HG03064 (cell line): ENCODE measurements around the gene MSANTD3.

Experiments
- ATAC-seq: cut with Tn5 transposase; IDR thresholded peaks from one replicate; pipeline ENCODE4 v1.9.1; 2021; ENCODE audit warnings: low read depth; ENCODE audit not compliant: unreplicated experiment

The MSANTD3 gene

DNA sequence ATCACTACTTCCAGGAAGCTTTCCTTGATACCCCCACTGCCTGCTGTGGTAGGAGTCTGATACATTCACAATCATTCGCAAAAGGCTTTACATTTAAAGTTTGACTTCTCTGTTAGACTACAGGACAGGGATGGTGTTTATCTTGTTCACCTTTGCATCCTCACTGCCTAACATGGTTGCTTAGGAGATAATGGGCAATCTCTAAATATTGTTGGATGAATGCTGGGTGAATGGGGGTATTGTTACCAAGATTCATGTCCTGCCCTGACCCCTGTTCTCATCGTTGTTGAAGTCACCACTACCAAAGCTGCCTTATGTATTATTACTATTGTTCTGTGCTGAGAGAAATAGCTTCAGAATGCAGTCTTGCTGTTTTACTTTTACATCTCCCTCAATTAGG is 38.3 kb downstream of the MSANTD3 start:
- ATAC-seq = no peak

DNA sequence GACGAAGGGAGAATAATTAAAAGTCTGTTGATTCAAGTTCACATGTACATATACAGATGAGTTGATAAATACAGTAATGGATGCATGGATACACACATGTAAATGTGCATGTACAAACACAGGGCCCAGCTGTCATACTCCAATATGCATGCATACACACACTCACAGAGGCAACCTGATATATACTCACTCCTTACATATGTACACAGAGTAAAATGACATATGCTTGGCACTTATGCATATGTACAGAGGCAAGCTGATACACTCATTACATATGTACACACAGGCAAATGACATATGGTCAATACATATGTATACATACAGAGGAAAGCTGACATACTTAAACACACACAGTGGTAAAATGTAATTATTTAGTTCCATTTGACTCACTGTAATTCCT is 38.8 kb downstream of the MSANTD3 start:
- ATAC-seq = no peak

DNA sequence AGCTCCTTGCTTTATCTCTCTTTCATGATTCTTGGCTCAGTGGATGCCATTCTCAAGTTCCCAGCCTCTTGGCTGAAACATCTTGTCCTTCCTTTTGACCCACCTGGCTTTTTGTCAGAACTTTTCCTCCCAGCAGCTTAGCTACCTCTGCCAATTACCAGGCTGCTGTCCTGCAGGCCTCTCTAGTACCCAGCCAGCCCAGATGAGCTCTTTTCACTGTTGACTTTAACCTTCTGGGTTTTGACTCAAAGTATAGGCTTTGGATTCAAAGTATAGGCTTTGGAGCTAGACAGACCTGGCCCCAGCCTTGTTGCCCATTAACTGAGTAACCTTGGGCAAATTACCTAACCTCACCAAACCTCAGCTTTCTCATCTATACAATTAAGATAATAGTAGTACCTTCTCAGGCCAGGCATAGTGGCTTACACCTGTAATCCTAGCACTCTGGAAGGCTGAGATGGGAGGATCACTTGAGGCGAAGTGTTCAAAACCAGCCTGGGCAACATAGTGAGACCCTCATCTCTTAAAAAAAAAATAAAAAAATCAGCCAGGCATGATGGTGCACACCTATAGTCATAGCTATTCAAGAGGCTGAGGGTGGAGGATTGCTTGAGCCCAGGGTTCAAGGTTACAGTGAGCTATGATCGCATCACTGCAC is 39.4 kb downstream of the MSANTD3 start:
- ATAC-seq = no peak

DNA sequence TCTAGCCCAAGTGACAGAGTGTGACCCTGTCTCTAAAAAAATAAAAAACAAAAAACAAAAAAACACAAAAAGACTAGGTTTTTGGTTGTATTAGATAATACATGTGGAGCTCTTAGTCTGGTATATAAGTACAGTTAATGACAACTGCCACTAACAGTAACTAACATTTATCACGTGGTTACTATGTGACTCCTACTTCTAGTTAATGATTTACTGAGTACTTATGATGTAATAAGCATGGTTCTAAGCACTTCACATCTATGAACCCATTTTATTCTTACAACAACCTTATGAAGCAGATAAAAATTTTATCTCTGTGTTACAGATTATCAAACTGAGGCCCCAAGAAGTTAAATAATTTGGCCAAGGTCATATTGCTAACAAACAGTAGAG is 39.9 kb downstream of the MSANTD3 start:
- no peak for ATAC-seq

DNA sequence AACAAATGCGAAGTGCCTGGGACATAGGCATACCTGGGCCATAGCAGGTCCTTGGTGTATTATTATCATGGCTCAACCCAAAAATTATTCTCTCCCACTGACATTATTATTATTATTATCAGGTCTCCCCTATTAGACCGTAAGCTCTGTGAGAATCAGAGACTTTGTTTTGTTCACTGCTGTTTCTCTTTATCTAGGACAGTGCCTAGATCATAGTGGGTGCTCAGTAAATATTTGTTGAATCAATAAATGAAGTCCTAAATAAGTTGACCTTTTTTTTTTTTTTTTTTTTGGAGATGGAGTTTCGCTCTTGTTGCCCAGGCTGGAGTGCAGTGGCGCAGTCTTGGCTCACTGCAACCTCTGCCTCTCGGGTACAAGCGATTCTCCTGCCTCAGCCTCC is 41.1 kb downstream of the MSANTD3 start:
- no peak for ATAC-seq

DNA sequence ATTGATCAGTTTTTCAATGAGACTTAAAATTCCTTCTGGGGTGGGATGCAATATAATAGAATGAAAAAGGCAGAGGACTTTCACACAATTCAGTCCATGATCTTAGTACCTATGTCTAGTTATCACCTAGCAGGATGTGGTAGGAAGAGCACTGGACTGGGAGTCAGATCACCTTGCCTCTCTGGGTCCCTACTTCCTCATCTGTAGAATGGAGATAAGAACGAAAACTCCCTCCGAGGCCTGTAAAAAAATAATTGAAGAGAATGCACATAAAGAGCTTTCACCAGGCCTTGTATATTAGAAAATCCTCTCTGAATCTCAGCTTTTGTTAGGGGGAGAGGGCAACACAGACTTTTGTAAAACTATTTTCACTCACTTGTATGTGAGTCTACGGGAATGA is 45.3 kb downstream of the MSANTD3 start:
- ATAC-seq = no peak

DNA sequence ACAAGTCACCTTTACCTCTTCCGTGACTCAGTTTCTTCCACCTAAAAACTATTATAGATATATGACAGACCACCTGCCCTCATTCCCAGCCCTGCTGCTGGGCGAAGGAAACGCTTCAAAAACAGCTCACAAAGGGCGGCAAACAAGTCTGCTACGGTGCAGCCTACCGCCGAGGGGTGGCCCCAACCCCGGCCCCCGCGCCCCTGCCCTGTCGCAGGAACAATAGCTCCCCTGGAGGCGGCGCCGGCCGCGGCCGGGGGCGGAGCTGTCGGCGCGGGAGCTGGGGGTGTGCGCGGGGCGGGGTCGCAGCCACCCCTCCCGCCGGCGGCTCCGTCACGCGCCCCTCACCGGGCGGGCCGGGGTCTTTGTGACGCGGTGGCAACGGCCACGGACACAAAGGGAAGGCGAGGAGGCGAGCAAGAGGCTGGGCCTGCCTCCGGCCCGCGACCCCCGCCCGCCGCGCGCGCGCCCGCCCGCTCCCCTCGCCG is 45.9 kb downstream of the MSANTD3 start, which contains the start of gene TMEFF1:
Gene TMEFF1, plus strand, starts transcription at position 362 of the 488 bp plus-strand sequence. CDS start 396 bp downstream, outside the sequence.
- ATAC-seq = no peak

DNA sequence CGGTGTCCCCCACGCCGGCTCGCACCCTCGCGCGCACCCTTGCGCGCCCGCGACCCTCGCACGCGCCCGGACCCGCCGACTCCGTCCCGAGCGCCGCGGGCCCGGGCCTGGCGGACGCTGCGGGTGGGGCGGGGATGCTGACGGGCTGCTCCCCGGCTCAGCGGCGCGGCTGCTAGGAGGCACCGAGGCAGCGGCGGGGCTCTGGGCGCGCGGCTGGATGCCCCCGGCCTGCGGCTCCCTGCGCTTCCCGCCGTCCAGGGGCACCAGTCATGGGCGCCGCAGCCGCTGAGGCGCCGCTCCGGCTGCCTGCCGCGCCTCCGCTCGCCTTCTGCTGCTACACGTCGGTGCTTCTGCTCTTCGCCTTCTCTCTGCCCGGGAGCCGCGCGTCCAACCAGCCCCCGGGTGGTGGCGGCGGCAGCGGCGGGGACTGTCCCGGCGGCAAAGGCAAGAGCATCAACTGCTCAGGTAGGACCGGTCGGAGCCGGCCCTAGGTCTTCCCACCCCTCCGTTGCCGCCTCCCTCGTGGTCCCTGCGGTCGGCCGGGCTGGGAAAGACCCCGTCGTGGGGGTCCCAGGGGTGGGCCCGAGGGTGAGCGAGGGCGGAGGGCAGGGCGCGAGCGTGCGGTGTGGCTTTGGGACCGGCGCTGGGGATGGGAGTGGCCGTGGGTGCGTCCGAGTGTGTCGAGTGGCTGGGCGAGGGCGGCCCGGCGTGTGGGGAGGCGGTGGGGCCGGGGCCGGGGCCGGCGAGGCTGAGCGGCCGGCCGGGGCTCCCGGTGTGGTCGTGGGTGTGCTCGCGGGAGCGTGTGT is 46.5 kb downstream of the MSANTD3 start:
- no peak for ATAC-seq

DNA sequence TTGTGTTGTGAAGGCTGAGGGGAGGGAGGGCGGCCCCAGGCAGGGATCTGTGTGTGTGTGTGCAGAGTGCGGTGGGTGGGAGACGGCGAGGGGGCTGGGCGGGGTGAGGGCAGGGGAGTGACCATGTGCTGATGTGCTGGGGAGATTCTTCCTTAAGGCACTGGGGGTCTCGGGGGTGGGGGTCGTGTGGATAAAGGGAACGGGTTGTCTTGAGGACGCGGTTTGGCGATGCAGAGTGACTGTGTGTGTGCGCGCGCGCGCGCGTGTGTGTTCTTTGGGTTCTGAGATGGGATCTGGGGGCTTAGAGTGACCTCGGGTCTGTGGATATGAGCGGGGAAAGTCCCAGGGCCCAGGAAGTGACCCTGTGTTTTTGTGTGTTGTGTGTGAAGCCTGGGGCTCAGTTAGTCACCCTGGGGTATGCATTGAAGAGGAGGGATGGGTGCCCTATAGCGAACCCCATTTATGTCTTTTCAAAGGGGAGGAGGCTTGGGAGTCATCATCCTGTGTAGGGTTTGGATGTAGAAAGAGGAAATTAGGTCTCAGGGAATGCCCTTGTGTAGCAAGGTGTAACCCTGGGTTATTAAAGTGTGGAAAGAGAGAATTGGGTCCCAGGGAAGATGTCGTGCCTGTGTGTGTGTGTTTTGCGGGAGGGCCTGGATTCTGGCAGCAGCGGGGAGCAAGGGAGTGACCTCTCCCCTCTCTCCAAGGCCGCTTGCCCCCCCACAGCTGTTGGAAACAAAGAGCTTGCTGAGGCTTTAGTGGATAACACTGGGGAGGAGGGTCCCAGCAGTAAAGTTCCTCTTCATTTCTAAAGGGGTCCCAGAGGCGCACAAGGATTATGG is 47.4 kb downstream of the MSANTD3 start:
- no peak for ATAC-seq

DNA sequence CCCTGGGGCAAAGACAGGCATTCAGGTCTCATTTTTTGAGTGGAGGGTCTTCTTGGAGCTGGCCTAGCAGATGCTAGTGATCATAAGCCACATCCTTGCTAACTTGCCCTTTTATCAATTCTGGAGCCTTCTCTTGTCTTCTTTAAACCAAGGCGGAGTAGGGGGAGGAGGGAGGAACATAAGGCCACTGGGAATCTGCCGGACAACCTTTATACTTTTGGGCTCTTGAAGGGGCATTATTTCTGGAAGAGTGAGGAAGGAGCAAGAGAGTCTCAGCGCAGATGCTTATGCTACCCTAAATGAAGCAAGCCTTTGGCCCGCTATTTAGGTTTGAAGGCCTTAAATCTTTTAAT is 48.0 kb downstream of the MSANTD3 start:
- no peak for ATAC-seq

DNA sequence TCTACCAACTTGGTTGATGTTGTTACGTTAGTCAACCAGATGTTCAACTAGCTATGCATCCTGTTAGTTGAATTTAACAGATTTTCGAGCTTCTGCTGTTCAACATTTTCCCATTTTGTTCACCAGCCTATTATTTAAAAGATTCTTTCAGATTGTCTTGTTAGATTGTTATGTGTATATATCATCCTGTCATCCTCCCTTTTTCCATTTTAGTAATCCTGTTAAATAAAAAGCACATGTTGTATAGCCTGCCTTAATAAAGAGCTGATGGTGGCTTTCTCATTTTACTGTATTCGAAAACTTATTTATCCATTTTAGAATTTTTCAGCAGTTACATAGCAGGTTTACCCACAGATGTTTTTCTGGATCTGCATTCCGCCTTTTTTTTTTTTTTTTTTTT is 50.3 kb downstream of the MSANTD3 start:
- ATAC-seq = no peak

DNA sequence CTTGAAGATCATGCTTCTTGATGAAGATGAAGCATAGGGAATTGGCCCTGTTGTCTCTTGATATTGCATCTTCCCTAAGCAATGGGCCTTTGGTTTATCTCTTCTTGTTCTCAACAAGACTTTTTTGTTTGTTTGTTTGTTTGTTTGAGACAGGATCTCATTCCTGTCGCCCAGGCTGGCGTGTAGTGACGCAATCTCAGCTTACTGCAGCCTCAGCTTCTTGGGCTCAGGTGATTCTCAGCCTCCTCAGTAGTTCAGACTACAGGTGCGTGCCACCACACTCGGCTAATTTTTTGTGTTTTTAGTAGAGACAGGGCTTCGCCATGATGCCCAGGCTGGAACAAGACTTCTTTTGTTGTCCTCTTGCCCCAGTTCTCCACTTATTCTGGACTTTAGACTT is 51.2 kb downstream of the MSANTD3 start:
- no peak for ATAC-seq

DNA sequence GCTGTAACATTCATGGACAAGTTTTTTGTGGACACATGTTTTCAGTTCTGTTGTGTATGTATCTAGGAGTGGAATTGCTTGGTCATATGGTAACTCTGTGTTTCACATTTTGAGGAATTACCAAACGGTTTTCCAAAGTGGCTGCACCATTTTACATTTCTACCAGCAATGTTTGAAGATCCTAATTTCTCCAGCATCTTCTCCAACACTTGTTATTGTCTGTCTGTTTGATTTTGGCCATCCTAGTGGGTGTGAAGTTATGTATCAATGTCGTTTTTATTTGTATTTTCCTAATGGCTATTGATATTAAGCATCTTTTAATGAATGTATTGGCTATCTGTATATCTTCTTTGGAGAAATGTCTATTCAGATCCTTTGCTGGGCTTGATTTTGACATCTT is 52.9 kb downstream of the MSANTD3 start:
- no peak for ATAC-seq

DNA sequence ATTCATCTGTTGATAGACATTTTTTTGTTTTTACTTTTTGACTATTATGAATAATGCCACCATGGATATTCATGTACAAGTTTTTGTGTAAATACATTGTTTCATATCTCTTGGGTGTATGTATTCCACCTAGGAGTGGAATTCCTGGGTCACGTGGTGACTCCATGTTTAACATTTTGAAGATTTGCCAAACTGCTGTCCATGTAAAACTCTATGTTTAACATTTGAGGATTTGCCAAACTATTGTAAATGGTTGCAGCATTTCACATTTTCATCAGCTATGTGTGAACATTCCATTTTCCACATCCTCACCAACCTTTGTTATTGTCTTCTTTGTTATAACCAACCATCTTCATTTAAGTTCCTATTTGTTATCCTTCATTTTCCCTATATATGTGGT is 58.3 kb downstream of the MSANTD3 start:
- ATAC-seq = no peak

DNA sequence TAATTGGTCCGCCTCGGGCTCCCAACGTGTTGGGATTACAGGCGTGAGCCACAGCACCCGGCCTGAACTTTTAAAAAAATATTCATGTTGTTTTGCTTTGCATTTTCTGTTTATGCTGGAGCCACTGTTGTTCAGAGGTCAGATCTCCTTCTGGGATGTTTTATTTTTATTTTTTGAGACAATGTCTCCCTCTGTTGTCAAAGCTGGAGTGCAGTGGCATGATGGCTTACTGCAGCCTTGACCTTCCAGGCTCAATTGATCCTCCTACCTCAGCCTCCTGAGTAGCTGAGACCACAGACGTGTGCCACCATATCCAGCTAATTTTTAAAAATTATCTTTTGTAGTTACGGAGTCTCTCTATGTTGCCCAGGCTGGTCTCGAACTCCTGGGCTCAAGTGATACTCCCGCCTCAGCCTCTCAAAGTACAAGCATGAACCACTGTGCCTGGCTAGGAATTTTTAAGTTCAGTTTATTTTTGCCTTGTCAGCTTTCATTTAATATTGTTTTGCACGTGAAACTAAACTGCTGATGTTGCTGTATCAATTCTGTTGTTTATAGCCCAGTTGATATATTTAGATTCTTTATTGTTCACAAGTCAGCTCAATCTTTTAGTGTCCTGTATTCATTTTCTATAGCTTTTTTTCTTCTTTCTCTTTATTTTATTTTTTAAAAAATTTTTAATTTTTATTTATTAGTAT is 59.7 kb downstream of the MSANTD3 start:
- no peak for ATAC-seq

DNA sequence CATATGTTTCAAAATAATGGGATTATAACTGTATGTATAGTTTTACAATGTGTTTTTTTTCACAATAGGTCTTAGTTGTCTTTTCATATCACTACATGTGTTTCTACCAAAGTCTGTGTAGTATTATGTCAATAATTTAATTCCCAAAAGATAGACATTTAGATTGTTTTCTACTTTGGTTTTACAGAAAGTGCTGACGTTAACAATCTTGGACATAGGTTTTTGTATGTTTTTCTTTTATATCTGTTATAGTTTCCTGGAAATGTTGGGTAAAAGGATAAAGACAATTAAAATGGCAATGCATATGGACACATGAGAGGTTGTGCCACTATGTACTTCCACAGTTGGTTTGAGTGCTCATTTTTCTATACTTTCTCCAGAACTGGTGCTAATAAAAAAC is 61.2 kb downstream of the MSANTD3 start:
- ATAC-seq = no peak

DNA sequence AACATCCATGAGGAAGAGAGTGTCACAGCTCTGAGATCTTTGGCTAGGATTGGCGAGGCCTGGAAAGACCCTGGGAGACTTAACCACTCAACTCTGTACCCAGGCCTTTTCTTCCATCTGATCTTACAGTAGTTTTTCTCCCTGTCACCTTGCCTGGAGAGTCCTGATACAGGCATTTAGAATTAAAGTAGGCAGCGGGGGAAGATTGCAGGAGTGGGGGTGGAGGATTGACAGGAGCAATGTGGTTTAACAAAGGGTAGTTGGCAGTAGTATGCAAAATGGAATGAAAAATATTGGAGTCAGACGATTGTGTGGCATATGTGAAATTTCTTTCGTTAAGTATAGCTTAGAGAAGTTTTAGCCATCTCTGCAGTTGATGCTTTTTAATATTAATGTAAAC is 62.9 kb downstream of the MSANTD3 start:
- no peak for ATAC-seq

DNA sequence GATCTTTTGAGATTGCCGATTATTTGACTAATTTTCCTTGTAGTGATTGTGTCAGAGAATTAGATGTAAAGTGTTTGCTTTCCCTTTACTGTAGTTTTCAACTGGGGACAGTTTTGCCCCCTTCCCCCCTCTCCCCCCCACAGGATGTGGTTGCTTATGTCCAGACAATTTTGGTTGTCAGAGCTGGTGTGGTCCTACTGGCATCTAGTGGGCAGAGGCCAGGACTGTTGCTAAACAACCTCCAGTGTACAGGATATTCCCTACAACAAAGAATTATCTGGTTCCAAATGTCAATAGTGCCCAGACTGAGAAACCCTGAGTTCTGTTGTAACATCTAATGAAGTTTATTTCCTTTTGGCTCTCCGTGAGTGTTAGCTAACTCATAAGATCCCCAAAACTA is 66.0 kb downstream of the MSANTD3 start:
- no peak for ATAC-seq

DNA sequence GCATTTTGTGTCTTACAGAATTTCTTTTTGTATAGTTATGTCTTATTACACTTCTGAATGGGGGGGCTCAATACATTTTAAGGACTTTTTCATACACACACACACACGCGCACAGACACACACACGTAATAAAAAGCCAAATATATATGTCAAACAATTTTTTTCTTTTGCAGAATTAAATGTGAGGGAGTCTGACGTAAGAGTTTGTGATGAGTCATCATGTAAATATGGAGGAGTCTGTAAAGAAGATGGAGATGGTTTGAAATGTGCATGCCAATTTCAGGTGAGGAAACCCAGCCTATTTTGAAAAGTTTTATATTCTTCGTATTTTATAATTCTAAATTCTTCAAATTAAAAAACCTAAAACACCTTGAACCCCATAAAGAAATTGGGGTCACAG is 71.6 kb downstream of the MSANTD3 start:
- no peak for ATAC-seq

DNA sequence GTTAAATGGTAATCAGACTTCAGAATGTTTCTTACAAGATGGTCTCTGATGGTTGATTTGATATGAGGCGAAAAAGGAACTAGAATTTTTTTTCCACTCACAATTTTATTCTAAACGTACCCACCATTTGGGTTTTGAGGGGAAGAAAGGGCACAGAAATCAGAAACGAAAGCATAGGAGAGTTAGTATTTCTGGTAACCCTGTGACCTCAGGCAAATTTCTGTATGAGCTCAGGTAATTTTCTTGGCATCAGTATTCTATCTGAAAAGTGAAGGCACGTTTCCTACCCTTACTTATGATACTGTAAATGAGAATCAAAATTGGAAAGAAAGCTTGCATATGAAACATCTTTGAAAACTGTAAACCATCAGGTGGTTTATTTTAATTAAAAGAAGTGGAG is 72.5 kb downstream of the MSANTD3 start:
- no peak for ATAC-seq

DNA sequence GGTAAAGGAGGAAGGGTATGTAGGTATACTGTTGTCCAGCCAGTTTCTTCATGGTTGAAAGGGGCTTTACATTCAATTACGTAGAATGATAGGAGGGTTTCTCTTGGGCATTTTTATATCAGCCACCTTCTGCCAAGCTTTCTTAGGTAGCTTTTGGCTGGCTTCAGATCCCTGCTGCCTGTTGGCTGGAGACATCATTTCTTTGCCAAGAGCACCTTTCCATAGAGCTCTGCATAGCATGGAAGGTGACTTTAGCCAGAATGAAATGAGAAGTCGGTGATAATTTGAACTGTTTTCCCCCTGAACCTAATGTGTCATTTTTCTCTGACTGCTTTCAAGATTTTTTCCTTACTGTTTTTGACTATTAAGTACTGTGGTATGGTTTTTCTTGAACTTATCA is 72.9 kb downstream of the MSANTD3 start:
- no peak for ATAC-seq
